Upper lobe of left lung (tissue), 4 donors: Measurements from ENCODE around the gene TBXAS1.

Experiments
- POLR2A ChIP-seq, 4 donors: fragments of 450-650 bp; IDR thresholded peaks; one replicate each; pipeline ENCODE4 v1.5.1; 2016 to 2017; ENCODE audit warnings: antibody characterized with exemption in 4 of 4, mild to moderate bottlenecking in 2 of 4
- TF ChIP-seq, protein P1 (sequence below), 6 experiments: fragments of 450-650 bp in 4 of 6; fragments of 200-600 bp in 2 of 6; sonication (generic) in 2 of 6; IDR thresholded peaks; one replicate each; pipeline ENCODE4 v1.5.1; 2016 to 2019; ENCODE audit warnings: antibody characterized with exemption in 6 of 6

DNA sequence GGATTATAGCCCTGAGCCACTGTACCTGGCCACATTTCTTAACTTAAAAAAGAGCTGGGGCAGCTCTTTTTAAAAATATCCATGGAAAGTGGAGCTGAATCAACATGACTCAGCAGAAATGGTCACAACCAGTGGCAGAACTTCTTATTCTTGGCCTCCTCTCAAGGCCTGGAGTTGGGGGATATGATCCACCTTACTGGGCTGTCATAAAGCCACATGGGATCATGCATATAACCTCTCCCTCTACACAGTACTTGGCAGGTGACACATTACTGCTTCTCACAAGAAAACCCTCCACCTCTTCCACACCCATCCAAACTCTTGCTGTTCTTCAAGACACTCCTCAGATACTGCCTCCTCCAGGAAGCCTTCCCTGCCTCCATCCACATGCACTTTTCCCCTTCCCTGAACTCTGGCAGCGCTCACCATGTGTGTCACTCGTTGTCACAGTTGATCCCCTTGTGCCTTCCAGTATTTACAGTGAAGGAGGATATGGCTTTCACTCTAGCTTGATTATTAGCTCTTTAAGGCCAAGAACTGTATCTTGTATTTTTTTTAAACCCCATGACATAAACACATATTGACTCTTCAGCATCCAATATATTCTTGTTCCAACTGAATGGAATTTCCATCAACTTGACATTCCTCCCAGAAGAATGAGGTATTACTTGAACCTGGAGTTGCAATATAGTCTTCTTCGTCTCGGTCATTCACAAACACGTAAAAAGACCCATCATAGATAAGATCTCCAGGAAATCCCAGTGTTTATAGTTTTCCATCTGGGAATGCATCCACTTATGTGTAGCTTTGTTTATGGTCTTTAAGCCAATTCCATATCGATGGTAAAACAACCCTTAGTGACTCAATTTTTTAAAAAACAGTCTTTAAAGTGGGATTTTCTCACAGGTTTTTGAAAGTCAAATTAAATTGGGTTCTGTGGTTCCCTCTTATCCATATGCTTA is 85.5 kb downstream of the TBXAS1 start:
- TF ChIP-seq, protein P1, sequence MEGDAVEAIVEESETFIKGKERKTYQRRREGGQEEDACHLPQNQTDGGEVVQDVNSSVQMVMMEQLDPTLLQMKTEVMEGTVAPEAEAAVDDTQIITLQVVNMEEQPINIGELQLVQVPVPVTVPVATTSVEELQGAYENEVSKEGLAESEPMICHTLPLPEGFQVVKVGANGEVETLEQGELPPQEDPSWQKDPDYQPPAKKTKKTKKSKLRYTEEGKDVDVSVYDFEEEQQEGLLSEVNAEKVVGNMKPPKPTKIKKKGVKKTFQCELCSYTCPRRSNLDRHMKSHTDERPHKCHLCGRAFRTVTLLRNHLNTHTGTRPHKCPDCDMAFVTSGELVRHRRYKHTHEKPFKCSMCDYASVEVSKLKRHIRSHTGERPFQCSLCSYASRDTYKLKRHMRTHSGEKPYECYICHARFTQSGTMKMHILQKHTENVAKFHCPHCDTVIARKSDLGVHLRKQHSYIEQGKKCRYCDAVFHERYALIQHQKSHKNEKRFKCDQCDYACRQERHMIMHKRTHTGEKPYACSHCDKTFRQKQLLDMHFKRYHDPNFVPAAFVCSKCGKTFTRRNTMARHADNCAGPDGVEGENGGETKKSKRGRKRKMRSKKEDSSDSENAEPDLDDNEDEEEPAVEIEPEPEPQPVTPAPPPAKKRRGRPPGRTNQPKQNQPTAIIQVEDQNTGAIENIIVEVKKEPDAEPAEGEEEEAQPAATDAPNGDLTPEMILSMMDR (IDR thresholded peaks at IDR 0.05) = no peak
- no peak for TF ChIP-seq POLR2A (IDR thresholded peaks at IDR 0.05)
